HepG2 (cell line): ENCODE results near the gene LAPTM4A. TPM values are rescaled to one million over a fixed set of nuclear protein-coding genes. Genes with fewer than 3 reads are reported as not detected.

ENCODE experiments used
- BORCS8-MEF2B ChIP-seq: sonication (generic); formaldehyde crosslinking; IDR thresholded peaks from 2 replicates; pipeline ENCODE4 v1.8.0; 2022; ENCODE audit warnings: mild to moderate bottlenecking, missing genetic modification reagents
- BRD4 ChIP-seq: sonication (generic); formaldehyde crosslinking; IDR thresholded peaks from 2 replicates; pipeline ENCODE4 v1.4.0; 2020; ENCODE audit warnings: missing genetic modification reagents
- CBX5 ChIP-seq: sonication (generic); formaldehyde crosslinking; IDR thresholded peaks from 2 replicates; pipeline ENCODE4 v1.4.0; 2020; ENCODE audit warnings: missing genetic modification reagents, borderline replicate concordance
- DNMT3B ChIP-seq: conservative IDR thresholded peaks from 2 replicates; pipeline ENCODE4 v1.6.1; 2016; ENCODE audit warnings: missing biosample characterization, control low read depth
- ESRRA ChIP-seq: sonication (generic); formaldehyde crosslinking; IDR thresholded peaks from 2 replicates; pipeline ENCODE4 v1.5.1; 2020; ENCODE audit warnings: mild to moderate bottlenecking, low read depth, missing genetic modification reagents
- FOXA3 ChIP-seq: IDR thresholded peaks from 2 replicates; pipeline ENCODE4 v1.6.1; 2016; ENCODE audit warnings: missing genetic modification reagents, missing compliant biosample characterization
- FOXC1 ChIP-seq: sonication (generic); formaldehyde crosslinking; IDR thresholded peaks from 2 replicates; pipeline ENCODE4 v1.8.0; 2022; ENCODE audit warnings: mild to moderate bottlenecking, missing genetic modification reagents, borderline replicate concordance
- GATAD2A ChIP-seq: IDR thresholded peaks from 2 replicates; pipeline ENCODE4 v1.6.1; 2016
- MAF1 ChIP-seq: sonication (generic); formaldehyde crosslinking; IDR thresholded peaks from 2 replicates; pipeline ENCODE4 v1.5.0; 2020; ENCODE audit warnings: missing genetic modification reagents, borderline replicate concordance
- MAX ChIP-seq: IDR thresholded peaks from 2 replicates; pipeline ENCODE4 v1.6.1; 2012; ENCODE audit warnings: inconsistent platforms
- NCOR1 ChIP-seq: fragments of 200-600 bp; sonication (generic); IDR thresholded peaks from 2 replicates; pipeline ENCODE4 v1.7.0; 2017; ENCODE audit warnings: antibody characterized with exemption, low read length, borderline replicate concordance
- NFRKB ChIP-seq: fragments of 450-650 bp; IDR thresholded peaks from 2 replicates; pipeline ENCODE4 v1.6.1; 2017
- PAF1 ChIP-seq: IDR thresholded peaks from 2 replicates; pipeline ENCODE4 v1.6.1; 2016; ENCODE audit warnings: missing genetic modification reagents, missing compliant biosample characterization
- SOX6 ChIP-seq, 2 experiments: fragments of 450-650 bp in 1 of 2; sonication (generic) in 1 of 2; formaldehyde crosslinking in 1 of 2; IDR thresholded peaks; 2 replicates each; pipeline versions ENCODE4 v1.4.0 to v1.6.1; 2017 to 2020; ENCODE audit warnings: antibody characterized with exemption in 1 of 2, mild to moderate bottlenecking in 1 of 2, missing genetic modification reagents in 1 of 2
- TP53 ChIP-seq: sonication (generic); formaldehyde crosslinking; conservative IDR thresholded peaks from 2 replicates; pipeline ENCODE4 v1.4.0; 2020; ENCODE audit warnings: missing genetic modification reagents
- ZFP36L1 ChIP-seq: sonication (generic); formaldehyde crosslinking; IDR thresholded peaks from 2 replicates; pipeline ENCODE4 v1.8.0; 2022; ENCODE audit warnings: mild to moderate bottlenecking, missing genetic modification reagents, moderate library complexity
- ZKSCAN1 ChIP-seq: fragments of 150-350 bp; IDR thresholded peaks from 2 replicates; pipeline ENCODE4 v1.6.1; 2014; ENCODE audit warnings: low read length
- ZMYM2 ChIP-seq: sonication (generic); formaldehyde crosslinking; IDR thresholded peaks from 2 replicates; pipeline ENCODE4 v1.8.0; 2022; ENCODE audit warnings: mild to moderate bottlenecking, missing genetic modification reagents
- ZNF530 ChIP-seq: sonication (generic); formaldehyde crosslinking; IDR thresholded peaks from 2 replicates; pipeline ENCODE4 v1.5.0; 2020; ENCODE audit warnings: low read depth, mild to moderate bottlenecking, missing genetic modification reagents
- polyA plus RNA-seq, 8 experiments: library from polyadenylated mRNA; depleted of rRNA in 3 of 8; stranded (reverse) in 7 of 8; unstranded in 1 of 8; fragments of >200 nt; fragmentation: Illumina TruSeq in 4 of 8; extraction: Trizol in 4 of 8; gene quantifications; 2 replicates each; pipeline versions ENCODE4 v1.2.1 to v1.2.3, GENCODE V29; 2011 to 2016; ENCODE audit warnings: low read depth in 4 of 8, missing spikeins in 1 of 8, mixed read lengths in 1 of 8; ENCODE audit not compliant: insufficient read depth in 1 of 8
- total RNA-seq, 5 experiments: library from RNA; depleted of rRNA; stranded (reverse); fragments of >200 nt; fragmentation: Illumina TruSeq; extraction: Trizol; gene quantifications; 2 replicates each; pipeline ENCODE4 v1.2.3, GENCODE V29; 2016; ENCODE audit warnings: low read depth in 1 of 5
- TF ChIP-seq, protein P1 (sequence below): sonication (generic); formaldehyde crosslinking; IDR thresholded peaks from 2 replicates; pipeline ENCODE4 v1.5.1; 2020; ENCODE audit warnings: missing genetic modification reagents, mild to moderate bottlenecking, borderline replicate concordance
- TF ChIP-seq, protein P2 (sequence below): IDR thresholded peaks from 2 replicates; pipeline ENCODE4 v1.6.1; 2012; ENCODE audit warnings: low read depth, low read length, improper control_type of control experiment
- TF ChIP-seq, protein P3 (sequence below): sonication (generic); formaldehyde crosslinking; IDR thresholded peaks from 2 replicates; pipeline ENCODE4 v1.4.0; 2020; ENCODE audit warnings: missing genetic modification reagents
- TF ChIP-seq, protein P4 (sequence below): sonication (generic); formaldehyde crosslinking; IDR thresholded peaks from 2 replicates; pipeline ENCODE4 v1.5.0; 2020; ENCODE audit warnings: missing genetic modification reagents

LAPTM4A gene
- total and polyA plus RNA-seq, 2 of the 13 experiments (the other 11 are each of a cell fraction or from before 2014, with no cell fraction given) = 116 to 558 TPM

DNA sequence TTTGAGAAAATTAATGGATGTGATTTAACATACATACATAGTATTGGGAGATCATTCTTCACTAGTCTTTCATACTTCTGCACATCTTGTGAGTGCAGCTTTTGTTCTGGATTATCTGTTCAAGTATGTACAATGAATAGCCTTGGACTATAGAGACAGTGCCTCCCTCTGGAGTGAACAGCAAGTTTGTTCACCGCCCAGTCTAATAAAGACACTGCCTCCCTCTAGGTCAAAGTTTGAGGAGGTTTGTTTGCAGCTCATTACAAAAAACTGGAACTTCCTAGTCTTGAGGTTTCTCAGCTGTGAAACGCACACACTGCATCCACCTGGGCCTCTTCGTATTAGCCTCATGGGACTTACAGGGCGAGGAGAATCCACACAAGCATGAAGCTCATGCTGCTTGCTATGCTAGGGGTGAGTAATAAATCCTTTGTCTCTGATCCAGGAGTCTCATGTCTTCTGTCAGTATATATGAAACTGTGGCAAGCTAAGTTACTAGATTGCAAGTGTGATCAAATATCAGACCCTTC is 26.0 kb upstream of the LAPTM4A start (continued):
- TF ChIP-seq ZNF530 (CRISPR knock-in tag) (no peak), FOXA3 (0 out of 2 replicates have a peak, but pooled peaks have one; percentile 33), DNMT3B (CRISPR knock-in tag) (no peak), ZKSCAN1 (no peak), ESRRA (CRISPR knock-in tag) (no peak), BRD4 (no peak), ZMYM2 (CRISPR knock-in tag) (peak; percentile 47; the same call in 1 of the 2 replicates), BORCS8-MEF2B (CRISPR knock-in tag) (no peak), MAX (peak; percentile 50; the same call in 1 of the 2 replicates), NCOR1 (no peak), GATAD2A (CRISPR knock-in tag) (0 out of 2 replicates have a peak, but pooled peaks have one; percentile 23), TP53 (CRISPR knock-in tag) (no peak), PAF1 (CRISPR knock-in tag) (no peak), MAF1 (no peak), CBX5 (CRISPR knock-in tag) (peak; percentile 35; the same call in 1 of the 2 replicates), SOX6 (IDR thresholded peaks at IDR 0.05) (no peak), SOX6 (CRISPR knock-in tag; IDR thresholded peaks at IDR 0.05) (peak; percentile 57; the same call in 1 of the 2 replicates), NFRKB (no peak), ZFP36L1 (CRISPR knock-in tag) (no peak), FOXC1 (CRISPR knock-in tag) (no peak)
- TF ChIP-seq, protein P1, sequence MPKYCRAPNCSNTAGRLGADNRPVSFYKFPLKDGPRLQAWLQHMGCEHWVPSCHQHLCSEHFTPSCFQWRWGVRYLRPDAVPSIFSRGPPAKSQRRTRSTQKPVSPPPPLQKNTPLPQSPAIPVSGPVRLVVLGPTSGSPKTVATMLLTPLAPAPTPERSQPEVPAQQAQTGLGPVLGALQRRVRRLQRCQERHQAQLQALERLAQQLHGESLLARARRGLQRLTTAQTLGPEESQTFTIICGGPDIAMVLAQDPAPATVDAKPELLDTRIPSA (CRISPR knock-in tag) = no peak
- TF ChIP-seq, protein P2, sequence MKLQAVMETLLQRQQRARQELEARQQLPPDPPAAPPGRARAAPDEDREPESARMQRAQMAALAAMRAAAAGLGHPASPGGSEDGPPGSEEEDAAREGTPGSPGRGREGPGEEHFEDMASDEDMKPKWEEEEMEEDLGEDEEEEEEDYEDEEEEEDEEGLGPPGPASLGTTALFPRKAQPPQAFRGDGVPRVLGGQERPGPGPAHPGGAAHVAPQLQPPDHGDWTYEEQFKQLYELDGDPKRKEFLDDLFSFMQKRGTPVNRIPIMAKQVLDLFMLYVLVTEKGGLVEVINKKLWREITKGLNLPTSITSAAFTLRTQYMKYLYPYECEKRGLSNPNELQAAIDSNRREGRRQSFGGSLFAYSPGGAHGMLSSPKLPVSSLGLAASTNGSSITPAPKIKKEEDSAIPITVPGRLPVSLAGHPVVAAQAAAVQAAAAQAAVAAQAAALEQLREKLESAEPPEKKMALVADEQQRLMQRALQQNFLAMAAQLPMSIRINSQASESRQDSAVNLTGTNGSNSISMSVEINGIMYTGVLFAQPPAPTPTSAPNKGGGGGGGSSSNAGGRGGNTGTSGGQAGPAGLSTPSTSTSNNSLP = no peak
- TF ChIP-seq, protein P3, sequence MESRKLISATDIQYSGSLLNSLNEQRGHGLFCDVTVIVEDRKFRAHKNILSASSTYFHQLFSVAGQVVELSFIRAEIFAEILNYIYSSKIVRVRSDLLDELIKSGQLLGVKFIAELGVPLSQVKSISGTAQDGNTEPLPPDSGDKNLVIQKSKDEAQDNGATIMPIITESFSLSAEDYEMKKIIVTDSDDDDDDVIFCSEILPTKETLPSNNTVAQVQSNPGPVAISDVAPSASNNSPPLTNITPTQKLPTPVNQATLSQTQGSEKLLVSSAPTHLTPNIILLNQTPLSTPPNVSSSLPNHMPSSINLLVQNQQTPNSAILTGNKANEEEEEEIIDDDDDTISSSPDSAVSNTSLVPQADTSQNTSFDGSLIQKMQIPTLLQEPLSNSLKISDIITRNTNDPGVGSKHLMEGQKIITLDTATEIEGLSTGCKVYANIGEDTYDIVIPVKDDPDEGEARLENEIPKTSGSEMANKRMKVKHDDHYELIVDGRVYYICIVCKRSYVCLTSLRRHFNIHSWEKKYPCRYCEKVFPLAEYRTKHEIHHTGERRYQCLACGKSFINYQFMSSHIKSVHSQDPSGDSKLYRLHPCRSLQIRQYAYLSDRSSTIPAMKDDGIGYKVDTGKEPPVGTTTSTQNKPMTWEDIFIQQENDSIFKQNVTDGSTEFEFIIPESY (CRISPR knock-in tag) = no peak
- TF ChIP-seq, protein P4, sequence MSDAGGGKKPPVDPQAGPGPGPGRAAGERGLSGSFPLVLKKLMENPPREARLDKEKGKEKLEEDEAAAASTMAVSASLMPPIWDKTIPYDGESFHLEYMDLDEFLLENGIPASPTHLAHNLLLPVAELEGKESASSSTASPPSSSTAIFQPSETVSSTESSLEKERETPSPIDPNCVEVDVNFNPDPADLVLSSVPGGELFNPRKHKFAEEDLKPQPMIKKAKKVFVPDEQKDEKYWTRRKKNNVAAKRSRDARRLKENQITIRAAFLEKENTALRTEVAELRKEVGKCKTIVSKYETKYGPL = no peak
- TF ChIP-seq, all 625 proteins: peak for 33
